ENCODE data around the gene LYAR.

DNA sequence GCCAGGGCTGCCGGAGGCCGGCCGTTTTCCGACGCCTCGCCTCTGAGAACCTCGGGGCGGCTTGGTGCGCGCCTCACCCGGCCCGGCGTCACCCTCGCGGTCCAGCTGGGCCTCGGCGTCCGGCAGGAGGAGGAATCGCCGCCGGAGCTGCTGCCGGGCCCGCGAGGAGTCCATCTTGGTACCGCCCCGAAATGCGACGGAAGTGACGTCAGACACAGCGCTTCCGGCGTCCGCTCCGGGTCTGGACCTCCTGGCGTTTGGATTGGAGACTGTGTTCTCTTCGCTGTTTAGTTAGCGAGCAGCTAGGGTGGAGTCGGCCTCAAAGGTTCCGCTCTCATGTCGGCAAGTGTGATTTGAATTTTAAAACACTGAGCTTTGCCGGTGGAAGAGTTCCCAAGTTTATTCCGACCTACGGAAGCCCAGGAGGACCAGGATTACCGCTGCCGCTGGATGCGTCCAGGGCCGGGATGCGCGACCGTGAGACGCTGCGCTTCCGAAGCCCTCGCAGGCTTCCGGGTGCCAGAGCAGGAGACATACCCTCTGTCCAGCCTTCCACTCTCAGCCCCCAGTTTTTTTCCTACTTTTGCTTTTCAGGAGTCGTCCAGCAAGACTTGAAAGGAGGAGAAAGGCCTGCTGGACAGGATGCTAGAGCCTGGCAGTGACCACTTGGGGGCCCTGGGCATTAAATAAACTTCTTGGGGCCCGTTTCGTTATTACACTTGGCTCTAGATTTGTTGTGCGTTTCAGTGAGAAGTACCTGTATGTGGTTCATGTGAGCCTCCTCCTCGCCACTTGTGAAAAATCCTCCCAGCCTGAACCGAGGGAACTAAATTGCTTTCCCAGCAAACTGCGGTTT is 41.7 kb downstream of the LYAR start, which contains the start of gene TMEM128:
- TF ChIP-seq POLR2A (IDR thresholded peaks at IDR 0.05): peak; percentile 58 to 63
- TF ChIP-seq, protein P1, sequence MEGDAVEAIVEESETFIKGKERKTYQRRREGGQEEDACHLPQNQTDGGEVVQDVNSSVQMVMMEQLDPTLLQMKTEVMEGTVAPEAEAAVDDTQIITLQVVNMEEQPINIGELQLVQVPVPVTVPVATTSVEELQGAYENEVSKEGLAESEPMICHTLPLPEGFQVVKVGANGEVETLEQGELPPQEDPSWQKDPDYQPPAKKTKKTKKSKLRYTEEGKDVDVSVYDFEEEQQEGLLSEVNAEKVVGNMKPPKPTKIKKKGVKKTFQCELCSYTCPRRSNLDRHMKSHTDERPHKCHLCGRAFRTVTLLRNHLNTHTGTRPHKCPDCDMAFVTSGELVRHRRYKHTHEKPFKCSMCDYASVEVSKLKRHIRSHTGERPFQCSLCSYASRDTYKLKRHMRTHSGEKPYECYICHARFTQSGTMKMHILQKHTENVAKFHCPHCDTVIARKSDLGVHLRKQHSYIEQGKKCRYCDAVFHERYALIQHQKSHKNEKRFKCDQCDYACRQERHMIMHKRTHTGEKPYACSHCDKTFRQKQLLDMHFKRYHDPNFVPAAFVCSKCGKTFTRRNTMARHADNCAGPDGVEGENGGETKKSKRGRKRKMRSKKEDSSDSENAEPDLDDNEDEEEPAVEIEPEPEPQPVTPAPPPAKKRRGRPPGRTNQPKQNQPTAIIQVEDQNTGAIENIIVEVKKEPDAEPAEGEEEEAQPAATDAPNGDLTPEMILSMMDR (IDR thresholded peaks at IDR 0.05 in 4 of 5, conservative IDR thresholded peaks at IDR 0.05 in 1 of 5): peak in 4 of 5 experiments; percentile 22 to 31 (median 28)

Data from gastrocnemius medialis (tissue), 4 donors.